Measurements from ENCODE around the gene RHOD.

Gene RHOD

GRCh38 chr11:67056267-67057204 is at the start of gene RHOD:
Gene RHOD (plus strand): TSS chr11:67056847. CDS start chr11:67056903, 56 bp downstream.
- in situ Hi-C loops (cut with HindIII; ENCODE audit: low sequenced_read_pairs), result no loop called here

GRCh38 chr11:67007126-67007525 is 49.5 kb upstream of the RHOD start:
- in situ Hi-C loops (cut with HindIII; ENCODE audit: low sequenced_read_pairs), result no loop called here

DNA sequence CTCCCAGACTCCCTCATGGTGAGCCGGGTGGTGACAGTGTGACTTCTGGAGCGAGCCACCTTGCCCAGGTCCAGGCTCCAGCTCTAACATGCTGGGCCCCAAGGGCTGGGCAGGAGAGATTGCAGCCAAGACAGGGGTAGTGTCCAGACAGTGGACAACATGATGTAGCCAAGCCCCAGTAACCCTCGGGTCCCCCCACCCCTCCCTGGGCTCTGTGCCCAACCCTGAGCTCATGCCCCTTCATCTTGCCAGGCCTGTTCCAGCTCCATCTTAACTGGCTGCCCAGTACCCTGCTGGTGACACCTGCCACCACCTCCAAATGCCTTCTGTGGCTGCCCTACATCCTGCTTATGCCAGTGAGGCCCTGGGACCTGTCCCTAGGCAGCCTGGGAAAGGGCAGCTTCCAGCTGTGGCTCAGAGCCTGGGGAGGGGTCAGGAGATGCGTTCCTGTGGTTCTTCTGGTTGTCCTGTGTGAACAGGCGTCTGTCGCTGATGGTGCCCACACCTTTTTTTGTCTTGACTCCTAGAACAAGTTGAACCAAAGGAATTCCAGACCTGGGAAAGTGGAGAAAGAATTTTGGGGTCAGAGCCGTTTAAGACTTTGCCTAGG is 46.2 kb upstream of the RHOD start:
- in situ Hi-C loops (cut with HindIII; ENCODE audit: low sequenced_read_pairs), result no loop called here

- in situ Hi-C loops (cut with HindIII; ENCODE audit: low sequenced_read_pairs), result no loop called here
Observed at GRCh38 chr11:67013511-67014045, 43.1 kb upstream of the RHOD start.

- in situ Hi-C loops (cut with HindIII; ENCODE audit: low sequenced_read_pairs), result no loop called here
Observed at GRCh38 chr11:67014343-67014742, 42.3 kb upstream of the RHOD start.

GRCh38 chr11:67015048-67015447 is 41.6 kb upstream of the RHOD start:
- in situ Hi-C loops (cut with HindIII; ENCODE audit: low sequenced_read_pairs), result no loop called here

- in situ Hi-C loops (cut with HindIII; ENCODE audit: low sequenced_read_pairs), result no loop called here
Observed at GRCh38 chr11:67016550-67016949, 40.1 kb upstream of the RHOD start.

- in situ Hi-C loops (cut with HindIII; ENCODE audit: low sequenced_read_pairs), result loop anchor here (5.0 kb wide), 1 partner anchor 134 kb away; no protein-coding TSS in a partner anchor
Observed at GRCh38 chr11:67020949-67021348, 35.7 kb upstream of the RHOD start.

- in situ Hi-C loops (cut with HindIII; ENCODE audit: low sequenced_read_pairs), result loop anchor here (5.0 kb wide), 1 partner anchor 135 kb away; no protein-coding TSS in a partner anchor
Observed at GRCh38 chr11:67022341-67022933, 34.2 kb upstream of the RHOD start.

GRCh38 chr11:67022961-67023956 is 33.4 kb upstream of the RHOD start, which contains the start of gene SYT12:
Gene SYT12 (plus strand): TSS chr11:67023134. CDS start chr11:67030145, 7,011 bp downstream.
- in situ Hi-C loops (cut with HindIII; ENCODE audit: low sequenced_read_pairs), result loop anchor here (5.0 kb wide), 1 partner anchor 136 kb away; no protein-coding TSS in a partner anchor

DNA sequence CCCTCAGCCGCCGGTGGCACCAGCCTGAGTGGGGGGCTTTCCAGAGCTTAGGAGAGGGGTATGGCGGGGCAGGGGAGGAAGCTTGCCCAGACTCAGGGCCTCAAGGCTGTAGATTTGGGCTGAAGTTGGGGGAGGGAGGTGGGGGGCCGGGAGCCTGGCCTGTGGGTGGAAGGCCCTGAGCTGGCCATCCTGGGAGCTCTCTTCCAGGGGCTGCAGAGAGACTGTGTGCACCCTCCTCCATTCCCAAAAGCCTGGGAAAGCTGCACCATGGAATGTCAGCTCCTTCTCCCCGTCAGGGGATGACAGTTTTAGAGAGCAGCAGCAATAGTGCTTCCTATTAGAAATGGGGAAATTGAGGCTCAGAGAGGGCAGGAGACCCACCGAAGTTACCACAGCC is 32.7 kb upstream of the RHOD start:
- in situ Hi-C loops (cut with HindIII; ENCODE audit: low sequenced_read_pairs), result loop anchor here (5.0 kb wide), 1 partner anchor 137 kb away; no protein-coding TSS in a partner anchor

- in situ Hi-C loops (cut with HindIII; ENCODE audit: low sequenced_read_pairs), result loop anchor here (5.0 kb wide), 1 partner anchor 137 kb away; no protein-coding TSS in a partner anchor
Observed at GRCh38 chr11:67024410-67024809, 32.2 kb upstream of the RHOD start.

DNA sequence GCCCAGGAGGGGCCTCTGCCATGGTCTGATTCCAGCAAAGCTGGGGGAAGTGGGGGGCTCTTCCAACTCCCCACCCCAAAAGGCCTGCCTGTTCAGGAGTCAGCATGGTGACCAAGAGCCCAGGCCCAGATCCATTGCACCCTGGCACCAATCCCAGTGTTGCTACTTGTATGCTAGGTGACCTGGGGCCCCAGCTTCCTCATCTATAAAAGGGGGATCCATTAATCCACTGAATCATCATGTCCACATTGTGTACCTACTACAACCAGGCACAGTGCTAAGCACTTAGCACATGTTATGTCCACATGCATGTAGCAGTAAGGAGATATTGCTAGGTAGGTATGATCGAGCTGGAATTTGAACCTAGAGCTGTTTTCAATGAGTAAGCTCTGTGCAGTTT is 31.7 kb upstream of the RHOD start:
- in situ Hi-C loops (cut with HindIII; ENCODE audit: low sequenced_read_pairs), result loop anchor here (5.0 kb wide), 1 partner anchor 138 kb away; no protein-coding TSS in a partner anchor

DNA sequence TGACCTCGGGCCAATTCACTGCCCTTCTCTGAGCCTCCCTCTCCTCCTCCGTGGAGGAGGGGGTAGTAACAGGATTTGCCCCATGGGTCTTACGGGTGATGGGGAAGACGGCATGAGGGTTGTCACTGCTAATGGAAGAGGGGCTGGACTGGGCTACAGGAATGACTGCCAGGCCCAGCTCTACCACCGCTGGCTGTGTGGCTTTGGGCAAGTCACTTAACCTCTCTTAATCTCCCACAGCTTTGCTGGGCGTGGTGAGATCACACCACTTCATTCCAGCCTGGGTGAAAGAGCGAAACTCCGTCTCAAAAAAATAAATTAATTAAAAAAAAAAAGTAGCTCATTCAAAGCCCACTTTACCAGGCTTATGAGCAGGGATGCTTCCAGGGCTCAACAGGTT is 30.9 kb upstream of the RHOD start:
- in situ Hi-C loops (cut with HindIII; ENCODE audit: low sequenced_read_pairs), result no loop called here

GRCh38 chr11:67026941-67027340 is 29.7 kb upstream of the RHOD start:
- in situ Hi-C loops (cut with HindIII; ENCODE audit: low sequenced_read_pairs), result no loop called here

- in situ Hi-C loops (cut with HindIII; ENCODE audit: low sequenced_read_pairs), result no loop called here
Observed at GRCh38 chr11:67027483-67027930, 29.1 kb upstream of the RHOD start.

DNA sequence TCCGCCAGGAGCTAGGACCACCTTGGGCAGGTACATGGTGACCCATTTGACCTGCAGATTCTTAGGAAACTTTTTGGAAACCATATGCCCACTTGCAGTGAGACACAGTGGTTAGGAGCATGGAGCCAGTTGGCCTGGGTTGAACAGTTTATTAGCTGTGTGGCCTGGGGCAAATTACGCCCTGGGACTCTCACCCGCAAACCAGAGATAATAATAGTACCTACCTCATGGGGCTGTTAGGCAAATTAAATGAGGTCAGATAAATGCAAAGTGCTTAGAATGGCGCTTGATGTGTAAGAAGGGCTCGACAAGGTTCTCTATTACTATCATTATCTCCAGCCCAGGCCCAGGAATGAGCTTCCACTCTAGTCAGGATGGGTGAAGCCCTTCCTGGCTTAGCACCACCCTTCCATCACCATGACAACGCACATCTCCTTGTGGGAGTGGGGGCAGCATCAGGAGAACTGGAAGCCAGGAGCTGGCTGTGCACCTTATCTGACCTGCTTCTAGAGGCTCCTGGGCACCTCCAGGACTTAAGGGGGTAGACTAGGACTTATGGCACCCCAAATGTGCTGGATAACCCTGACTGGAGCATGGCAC is 28.6 kb upstream of the RHOD start:
- in situ Hi-C loops (cut with HindIII; ENCODE audit: low sequenced_read_pairs), result no loop called here

GRCh38 chr11:67029146-67029545 is 27.5 kb upstream of the RHOD start:
- in situ Hi-C loops (cut with HindIII; ENCODE audit: low sequenced_read_pairs), result no loop called here

DNA sequence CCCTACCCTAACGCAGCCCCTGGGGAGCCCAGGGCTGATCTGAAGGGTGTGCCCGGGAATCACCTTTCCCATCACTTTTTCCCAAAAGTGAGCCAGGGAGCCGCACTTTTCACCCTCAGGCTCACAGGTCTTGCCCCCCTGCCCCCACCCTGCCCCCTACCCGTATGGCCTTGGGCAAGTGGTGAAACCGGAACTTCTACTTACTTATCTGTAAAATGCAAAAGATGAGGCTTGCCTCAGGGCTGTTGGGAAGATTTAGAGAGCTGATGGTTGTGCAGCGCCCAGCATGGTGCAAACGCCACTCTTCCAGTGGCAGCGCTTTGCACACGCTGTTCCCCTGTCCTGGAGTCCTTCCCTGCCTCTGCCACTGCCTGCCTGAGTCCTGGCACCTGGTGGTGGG is 25.7 kb upstream of the RHOD start:
- in situ Hi-C loops (cut with HindIII; ENCODE audit: low sequenced_read_pairs), result no loop called here
